ENCODE measurements around the gene CD46. TPM values are rescaled to one million over a fixed set of nuclear protein-coding genes. Genes with fewer than 3 reads are reported as not detected.
"Not testable (repeated sequence)": the region's sequence is repeated elsewhere in the genome, so short reads cannot be mapped to it uniquely, and the experiment has no call there.

CD46 gene
- total RNA-seq, 1 experiment from 2014 or later, result 184 TPM

GRCh38 chr1:207711285-207711684 lies 40.6 kb upstream of the CD46 start:
- BruUV-seq (replicated peaks), result no TSS peak
- peak; percentile 74 for DNase-seq (ENCODE audit: unreplicated experiment)
- Mint-ChIP-seq H3K36me3 (ENCODE audit: insufficient read depth, unreplicated experiment) (no peaks in the 10 kb centered on the region), H3K4me1 (ENCODE audit: insufficient read depth, unreplicated experiment) (peaks cover 25% of the 10 kb centered on the region), H3K27me3 (ENCODE audit: insufficient read depth, unreplicated experiment) (no peaks in the 10 kb centered on the region), H3K9me3 (ENCODE audit: unreplicated experiment) (peaks cover 7% of the 10 kb centered on the region), H3K4me3 (ENCODE audit: unreplicated experiment) (no peak overlapping the region), H3K27ac (ENCODE audit: low read depth, unreplicated experiment) (no peak overlapping the region)
- TF ChIP-seq CTCF (IDR thresholded peaks at IDR 0.05; ENCODE audit: unreplicated experiment), result peak; percentile 19
- intact Hi-C loops (cut with micrococcal nuclease), result no loop called here
- POLR2A ChIA-PET, result interaction anchor here (0.6 to 5.6 kb wide), 6 partner anchors 12 to 54 kb away, joined by 3 to 65 read pairs (median 4); partner anchors contain the start of gene CD46
- CTCF ChIA-PET, result interaction anchor here (0.6 to 4.3 kb wide), 7 partner anchors 13 to 339 kb away, joined by 3 to 23 read pairs (median 4); no protein-coding TSS in a partner anchor

GRCh38 chr1:207712701-207713100 lies 39.2 kb upstream of the CD46 start:
- POLR2A ChIA-PET, result interaction anchor here (1.4 to 2.8 kb wide), 2 partner anchors 13 to 26 kb away, joined by 3 to 13 read pairs; no protein-coding TSS in a partner anchor
- DNase-seq (ENCODE audit: unreplicated experiment); H3K4me3 Mint-ChIP-seq (ENCODE audit: unreplicated experiment); H3K36me3 Mint-ChIP-seq (ENCODE audit: insufficient read depth, unreplicated experiment); intact Hi-C loops (cut with micrococcal nuclease); H3K9me3 Mint-ChIP-seq (ENCODE audit: unreplicated experiment); H3K27ac Mint-ChIP-seq (ENCODE audit: low read depth, unreplicated experiment); BruUV-seq (replicated peaks); H3K27me3 Mint-ChIP-seq (ENCODE audit: insufficient read depth, unreplicated experiment): not testable (repeated sequence)
- CTCF ChIA-PET, result interaction anchor here (0.7 to 4.3 kb wide), 3 partner anchors 14 to 70 kb away, joined by 3 to 23 read pairs (median 3); no protein-coding TSS in a partner anchor
- H3K4me1 Mint-ChIP-seq (ENCODE audit: insufficient read depth, unreplicated experiment), result peaks cover 11% of the 10 kb centered on the region

GRCh38 chr1:207713529-207713928 lies 38.3 kb upstream of the CD46 start:
- Mint-ChIP-seq H3K36me3 (ENCODE audit: insufficient read depth, unreplicated experiment) (no peaks in the 10 kb centered on the region), H3K27me3 (ENCODE audit: insufficient read depth, unreplicated experiment) (no peaks in the 10 kb centered on the region), H3K27ac (ENCODE audit: low read depth, unreplicated experiment) (no peak overlapping the region), H3K4me3 (ENCODE audit: unreplicated experiment) (no peak overlapping the region), H3K9me3 (ENCODE audit: unreplicated experiment) (peaks cover 7% of the 10 kb centered on the region), H3K4me1 (ENCODE audit: insufficient read depth, unreplicated experiment) (peaks cover 3% of the 10 kb centered on the region)
- DNase-seq (ENCODE audit: unreplicated experiment), result no peak
- ChIA-PET CTCF (interaction anchor here (0.6 to 4.3 kb wide), 6 partner anchors 15 to 134 kb away, joined by 3 to 23 read pairs (median 4); no protein-coding TSS in a partner anchor), POLR2A (interaction anchor here (0.5 kb wide), 1 partner anchor 78 kb away, joined by 3 read pairs; no protein-coding TSS in a partner anchor)
- intact Hi-C loops (cut with micrococcal nuclease), result no loop called here
- no TSS peak for BruUV-seq (replicated peaks)
- no peak for TF ChIP-seq CTCF (IDR thresholded peaks at IDR 0.05; ENCODE audit: unreplicated experiment)

- DNase-seq (ENCODE audit: unreplicated experiment), result no peak
- POLR2A ChIA-PET, result no interaction called here
- no peaks in the 10 kb centered on the region for H3K27me3 Mint-ChIP-seq (ENCODE audit: insufficient read depth, unreplicated experiment)
- no TSS peak for BruUV-seq (replicated peaks)
- H3K9me3 Mint-ChIP-seq (ENCODE audit: unreplicated experiment), result peaks cover 1% of the 10 kb centered on the region
- peaks cover 6% of the 10 kb centered on the region for H3K36me3 Mint-ChIP-seq (ENCODE audit: insufficient read depth, unreplicated experiment)
- intact Hi-C loops (cut with micrococcal nuclease), result no loop called here
- H3K4me3 Mint-ChIP-seq (ENCODE audit: unreplicated experiment), result no peak overlapping the region
- CTCF ChIA-PET, result interaction anchor here (0.6 to 2.0 kb wide), 4 partner anchors 8 to 1604 kb away, joined by 3 to 13 read pairs (median 3); no protein-coding TSS in a partner anchor
- no peak for TF ChIP-seq CTCF (IDR thresholded peaks at IDR 0.05; ENCODE audit: unreplicated experiment)
- no peak overlapping the region for H3K27ac Mint-ChIP-seq (ENCODE audit: low read depth, unreplicated experiment)
- H3K4me1 Mint-ChIP-seq (ENCODE audit: insufficient read depth, unreplicated experiment), result no peaks in the 10 kb centered on the region
Observed at GRCh38 chr1:207719234-207719633, 32.6 kb upstream of the CD46 start.

- H3K4me3 Mint-ChIP-seq (ENCODE audit: unreplicated experiment); DNase-seq (ENCODE audit: unreplicated experiment); H3K36me3 Mint-ChIP-seq (ENCODE audit: insufficient read depth, unreplicated experiment); H3K27me3 Mint-ChIP-seq (ENCODE audit: insufficient read depth, unreplicated experiment); H3K4me1 Mint-ChIP-seq (ENCODE audit: insufficient read depth, unreplicated experiment); BruUV-seq (replicated peaks); intact Hi-C loops (cut with micrococcal nuclease); H3K27ac Mint-ChIP-seq (ENCODE audit: low read depth, unreplicated experiment): not testable (repeated sequence)
- H3K9me3 Mint-ChIP-seq (ENCODE audit: unreplicated experiment), result peaks cover 19% of the 10 kb centered on the region
- CTCF ChIA-PET, result interaction anchor here (0.6 to 1.4 kb wide), 5 partner anchors 10 to 323 kb away, joined by 3 to 4 read pairs (median 3); no protein-coding TSS in a partner anchor
- POLR2A ChIA-PET, result interaction anchor here (0.6 to 1.1 kb wide), 3 partner anchors 12 to 27 kb away, joined by 3 to 4 read pairs (median 3); no protein-coding TSS in a partner anchor
Observed at GRCh38 chr1:207728200-207728858, 23.5 kb upstream of the CD46 start.

- H3K9me3 Mint-ChIP-seq (ENCODE audit: unreplicated experiment); H3K27ac Mint-ChIP-seq (ENCODE audit: low read depth, unreplicated experiment); H3K27me3 Mint-ChIP-seq (ENCODE audit: insufficient read depth, unreplicated experiment); intact Hi-C loops (cut with micrococcal nuclease); BruUV-seq (replicated peaks); H3K4me3 Mint-ChIP-seq (ENCODE audit: unreplicated experiment); H3K36me3 Mint-ChIP-seq (ENCODE audit: insufficient read depth, unreplicated experiment): not testable (repeated sequence)
- ChIA-PET CTCF (interaction anchor here (0.9 to 2.5 kb wide), 3 partner anchors 9 to 39 kb away, joined by 3 to 11 read pairs (median 3); no protein-coding TSS in a partner anchor), POLR2A (interaction anchor here (0.7 to 11.1 kb wide), 7 partner anchors 11 to 59 kb away, joined by 3 to 160 read pairs (median 5); partner anchors contain the start of gene CD46)
- DNase-seq (ENCODE audit: unreplicated experiment), result peak; percentile 23
- H3K4me1 Mint-ChIP-seq (ENCODE audit: insufficient read depth, unreplicated experiment), result peaks cover 38% of the 10 kb centered on the region
Observed at GRCh38 chr1:207737503-207738157, 14.2 kb upstream of the CD46 start.

All from MCF 10A (cell line).